Smooth muscle cell (in vitro differentiated cells): ENCODE data around the gene C12orf60. TPM values are rescaled to one million over a fixed set of nuclear protein-coding genes. Genes with fewer than 3 reads are reported as not detected.

Source experiments
- DNase-seq: peaks from one replicate; lab custom pipeline; 2025; ENCODE audit not compliant: unreplicated experiment; lab: John Stamatoyannopoulos, UW
- H2AFZ ChIP-seq: fragments of 200-600 bp; sonication (generic); 2 replicates; pipeline ENCODE4 v1.6.0; 2016; ENCODE audit warnings: antibody characterized with exemption, low read depth, mild to moderate bottlenecking
- H3F3A ChIP-seq: fragments of 200-600 bp; sonication (generic); 2 replicates; pipeline ENCODE4 v1.6.0; 2017; ENCODE audit warnings: antibody characterized with exemption, low read depth
- H3K27ac ChIP-seq: fragments of 200-600 bp; sonication (generic); 2 replicates; pipeline ENCODE4 v1.5.1; 2016; ENCODE audit warnings: low read depth, mild to moderate bottlenecking
- H3K27me3 ChIP-seq: fragments of 200-600 bp; sonication (generic); 2 replicates; pipeline ENCODE4 v1.6.1; 2016; ENCODE audit warnings: low read depth, mild to moderate bottlenecking
- H3K36me3 ChIP-seq: fragments of 200-600 bp; sonication (generic); 2 replicates; pipeline ENCODE4 v1.5.1; 2016; ENCODE audit warnings: low read depth
- H3K4me1 ChIP-seq: fragments of 200-600 bp; sonication (generic); 2 replicates; pipeline ENCODE4 v1.5.1; 2016; ENCODE audit warnings: low read depth
- H3K4me2 ChIP-seq: fragments of 200-600 bp; sonication (generic); 2 replicates; pipeline ENCODE4 v1.6.0; 2016; ENCODE audit warnings: mild to moderate bottlenecking
- H3K4me3 ChIP-seq: fragments of 200-600 bp; sonication (generic); 2 replicates; pipeline ENCODE4 v1.5.1; 2016; ENCODE audit warnings: mild to moderate bottlenecking
- H3K79me2 ChIP-seq: fragments of 200-600 bp; sonication (generic); 2 replicates; pipeline ENCODE4 v1.6.0; 2016; ENCODE audit warnings: low read depth, mild to moderate bottlenecking
- H3K9ac ChIP-seq: fragments of 200-600 bp; sonication (generic); 2 replicates; pipeline ENCODE4 v1.6.0; 2016; ENCODE audit warnings: low read depth
- H3K9me3 ChIP-seq: fragments of 200-600 bp; sonication (generic); replicated peaks from 2 replicates; pipeline ENCODE4 v1.5.1; 2016; ENCODE audit warnings: low read depth
- H4K20me1 ChIP-seq: fragments of 200-600 bp; sonication (generic); 2 replicates; pipeline ENCODE4 v1.6.0; 2016; ENCODE audit warnings: low read depth
- CTCF ChIP-seq: fragments of 200-600 bp; sonication (generic); IDR thresholded peaks from 2 replicates; pipeline ENCODE4 v1.5.1; 2017; ENCODE audit warnings: borderline replicate concordance, mild to moderate bottlenecking, antibody characterized with exemption; ENCODE audit not compliant: insufficient read depth, poor library complexity, severe bottlenecking
- WGBS: methylation state at CpG from one replicate; pipeline ENCODE4 v1.1.7; 2016; ENCODE audit warnings: low lambda C conversion rate; 5-methylcytosine and 5-hydroxymethylcytosine counted together
- polyA plus RNA-seq: library from polyadenylated mRNA; unstranded; fragments of >200 nt; fragmentation: Nextera tagmentation; extraction: Ambion mirVana; gene quantifications from 2 replicates; pipeline ENCODE4 v1.2.1, GENCODE V29; 2016
- total RNA-seq: library from RNA; depleted of rRNA; stranded (reverse); fragments of >200 nt; gene quantifications from 2 replicates; pipeline ENCODE4 v1.2.3, GENCODE V29; 2014

Gene C12orf60
- total and polyA plus RNA-seq, 2 experiments from 2014 or later, result 0.63 to 1.3 TPM

- no peaks in the 10 kb centered on the region for H3K9me3 ChIP-seq
- no peak overlapping the region for H3K27ac ChIP-seq
- no peaks in the 10 kb centered on the region for H3K4me1 ChIP-seq
- H3K27me3 ChIP-seq, result no peaks in the 10 kb centered on the region
- no peaks in the 10 kb centered on the region for H4K20me1 ChIP-seq
- no peak overlapping the region for H2AFZ ChIP-seq
- no peak for TF ChIP-seq CTCF
- H3K4me3 ChIP-seq, result no peak overlapping the region
- H3K79me2 ChIP-seq, result peaks cover 2% of the 10 kb centered on the region
- no peak overlapping the region for H3K9ac ChIP-seq
- no peaks in the 10 kb centered on the region for H3K36me3 ChIP-seq
- DNase-seq, result no peak
- no peaks in the 10 kb centered on the region for H3F3A ChIP-seq
- WGBS, result 89% methylated on average over 5 of the region's 5 CpGs
- no peak overlapping the region for H3K4me2 ChIP-seq
Observed at GRCh38 chr12:14810167-14810952, 6.9 kb downstream of the C12orf60 start.

GRCh38 chr12:14810953-14811483 is 7.5 kb downstream of the C12orf60 start:
- H3F3A ChIP-seq, result no peaks in the 10 kb centered on the region
- WGBS, result 79% methylated on average over 1 of the region's 1 CpG
- H3K36me3 ChIP-seq, result no peaks in the 10 kb centered on the region
- no peak overlapping the region for H3K27ac ChIP-seq
- H3K4me2 ChIP-seq, result no peak overlapping the region
- no peak for DNase-seq
- no peak overlapping the region for H2AFZ ChIP-seq
- H4K20me1 ChIP-seq, result no peaks in the 10 kb centered on the region
- H3K4me3 ChIP-seq, result no peak overlapping the region
- no peaks in the 10 kb centered on the region for H3K9me3 ChIP-seq
- H3K27me3 ChIP-seq, result no peaks in the 10 kb centered on the region
- H3K79me2 ChIP-seq, result peaks cover 2% of the 10 kb centered on the region
- H3K9ac ChIP-seq, result no peak overlapping the region
- TF ChIP-seq CTCF, result peak; percentile 53
- H3K4me1 ChIP-seq, result no peaks in the 10 kb centered on the region

GRCh38 chr12:14811486-14811885 is 8.0 kb downstream of the C12orf60 start:
- TF ChIP-seq CTCF, result no peak
- WGBS, result 99% methylated on average over 2 of the region's 2 CpGs

More at GRCh38 chr12:14811486-14811885, 8.0 kb downstream of the C12orf60 start:
- Histone ChIP-seq H4K20me1 (no peaks in the 10 kb centered on the region), H3K4me2 (no peak overlapping the region), H3K4me1 (no peaks in the 10 kb centered on the region), H3K79me2 (peaks cover 2% of the 10 kb centered on the region), H3K9me3 (no peaks in the 10 kb centered on the region), H3K9ac (no peak overlapping the region), H3F3A (no peaks in the 10 kb centered on the region), H3K27me3 (no peaks in the 10 kb centered on the region), H3K36me3 (no peaks in the 10 kb centered on the region), H3K27ac (no peak overlapping the region), H3K4me3 (no peak overlapping the region), H2AFZ (no peak overlapping the region)
- no peak for DNase-seq
